GM19468 (cell line): ENCODE measurements around the gene CAPS2.
A peak's percentile ranks its signal among the peaks of the same experiment; 100 is the strongest.
"Not testable (repeated sequence)": the region's sequence is repeated elsewhere in the genome, so short reads cannot be mapped to it uniquely, and the experiment has no call there.

Source experiments
- ATAC-seq: cut with Tn5 transposase; IDR thresholded peaks from one replicate; pipeline ENCODE4 v1.9.1; 2021; ENCODE audit warnings: mild to moderate bottlenecking, moderate library complexity, moderate number of reproducible peaks; ENCODE audit not compliant: unreplicated experiment; ENCODE audit errors: extremely low read depth

Gene CAPS2

GRCh38 chr12:75329918-75330826 lies at the start of gene CAPS2:
TSS of gene CAPS2 (minus strand) at chr12:75330324. CDS start at chr12:75326498, 3,826 bp downstream.
- peak; percentile 83 for ATAC-seq

GRCh38 chr12:75378354-75378753 lies 48.2 kb upstream of the CAPS2 start:
- ATAC-seq, result no peak

- ATAC-seq, result no peak
Measured at GRCh38 chr12:75374971-75375370, 44.8 kb upstream of the CAPS2 start.

- ATAC-seq, result no peak
Measured at GRCh38 chr12:75366629-75367028, 36.5 kb upstream of the CAPS2 start.

GRCh38 chr12:75364919-75365318 lies 34.8 kb upstream of the CAPS2 start:
- no peak for ATAC-seq

GRCh38 chr12:75361408-75361807 lies 31.3 kb upstream of the CAPS2 start:
- no peak for ATAC-seq

- no peak for ATAC-seq
Measured at GRCh38 chr12:75360920-75361319, 30.8 kb upstream of the CAPS2 start.

- no peak for ATAC-seq
Measured at GRCh38 chr12:75354011-75354410, 23.9 kb upstream of the CAPS2 start.

GRCh38 chr12:75350413-75350812 lies 20.3 kb upstream of the CAPS2 start:
- no peak for ATAC-seq

- no peak for ATAC-seq
Measured at GRCh38 chr12:75349946-75350345, 19.8 kb upstream of the CAPS2 start.

GRCh38 chr12:75346215-75346614 lies 16.1 kb upstream of the CAPS2 start:
- ATAC-seq, result not testable (repeated sequence)

GRCh38 chr12:75345531-75345930 lies 15.4 kb upstream of the CAPS2 start:
- no peak for ATAC-seq

GRCh38 chr12:75341873-75342272 lies 11.7 kb upstream of the CAPS2 start:
- no peak for ATAC-seq

GRCh38 chr12:75337905-75338304 lies 7.8 kb upstream of the CAPS2 start:
- ATAC-seq, result peak; percentile 42

- peak; percentile 44 for ATAC-seq
Measured at GRCh38 chr12:75334384-75335030, 4.4 kb upstream of the CAPS2 start, which contains the start of gene GLIPR1L1. TSS of gene GLIPR1L1 (plus strand) at chr12:75334670. CDS start at chr12:75334729, 59 bp downstream.

- no peak for ATAC-seq
Measured at GRCh38 chr12:75327642-75328041, 2.5 kb downstream of the CAPS2 start.

- ATAC-seq, result no peak
Measured at GRCh38 chr12:75323663-75324062, 6.5 kb downstream of the CAPS2 start.

GRCh38 chr12:75322464-75322863 lies 7.7 kb downstream of the CAPS2 start:
- ATAC-seq, result no peak

GRCh38 chr12:75317784-75318183 lies 12.3 kb downstream of the CAPS2 start:
- no peak for ATAC-seq

GRCh38 chr12:75315518-75315917 lies 14.6 kb downstream of the CAPS2 start:
- ATAC-seq, result no peak

- ATAC-seq, result no peak
Measured at GRCh38 chr12:75311369-75311768, 18.8 kb downstream of the CAPS2 start.
